GM21447 (cell line): ENCODE measurements around the gene FOSL2.

Source experiments
- ATAC-seq: cut with Tn5 transposase; IDR thresholded peaks from one replicate; pipeline ENCODE4 v1.9.1; 2021; ENCODE audit not compliant: unreplicated experiment

Gene FOSL2

DNA sequence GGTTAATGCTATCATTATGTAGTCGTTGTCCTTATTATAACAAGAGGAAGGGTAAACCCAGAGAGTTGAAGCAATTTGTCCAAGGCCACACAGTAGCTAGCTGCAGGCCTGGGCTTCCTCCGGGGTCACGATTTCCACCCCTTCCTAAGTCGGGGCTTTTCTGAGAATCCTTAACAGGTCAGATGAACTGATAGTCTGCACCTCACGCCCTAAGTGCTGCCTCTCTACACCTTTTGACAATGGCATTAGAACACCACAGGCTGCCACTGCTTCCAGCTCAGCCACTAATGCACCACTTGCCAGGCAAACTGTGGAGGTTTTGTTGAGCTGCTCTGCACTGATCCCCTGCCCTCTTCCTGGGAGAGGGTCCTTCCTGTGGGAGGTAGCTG lies 37.7 kb downstream of the FOSL2 start:
- ATAC-seq = no peak

DNA sequence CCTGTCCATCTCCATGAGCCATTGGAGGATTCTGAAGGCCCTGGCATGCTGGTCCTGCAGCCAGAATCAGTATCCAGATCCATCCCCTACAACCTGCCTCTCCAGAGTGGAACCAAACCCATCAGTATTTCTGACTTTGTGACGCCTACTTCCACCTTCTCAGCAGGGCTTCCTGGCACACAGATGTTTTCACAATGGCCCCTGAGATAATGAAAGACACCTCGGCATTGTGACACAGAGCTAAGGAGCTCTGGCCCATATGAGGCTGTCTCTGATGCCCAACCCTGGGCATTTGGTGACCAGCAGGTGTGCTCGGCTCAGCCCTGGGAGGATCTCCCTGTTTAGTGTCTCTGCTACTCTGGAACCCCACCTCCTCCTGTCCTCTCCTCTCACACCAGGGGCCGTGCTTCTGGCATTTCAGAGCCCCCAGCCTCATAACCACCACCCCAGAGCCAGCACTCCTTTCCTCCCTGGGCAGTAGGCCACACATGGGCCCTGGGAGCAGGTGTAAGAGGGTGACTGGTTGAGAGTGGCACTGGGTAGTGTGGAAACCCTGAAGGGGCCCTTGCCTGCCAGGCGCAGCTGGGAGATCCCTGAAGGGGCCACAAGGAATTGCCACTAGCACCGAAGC lies 38.2 kb downstream of the FOSL2 start:
- ATAC-seq = no peak

DNA sequence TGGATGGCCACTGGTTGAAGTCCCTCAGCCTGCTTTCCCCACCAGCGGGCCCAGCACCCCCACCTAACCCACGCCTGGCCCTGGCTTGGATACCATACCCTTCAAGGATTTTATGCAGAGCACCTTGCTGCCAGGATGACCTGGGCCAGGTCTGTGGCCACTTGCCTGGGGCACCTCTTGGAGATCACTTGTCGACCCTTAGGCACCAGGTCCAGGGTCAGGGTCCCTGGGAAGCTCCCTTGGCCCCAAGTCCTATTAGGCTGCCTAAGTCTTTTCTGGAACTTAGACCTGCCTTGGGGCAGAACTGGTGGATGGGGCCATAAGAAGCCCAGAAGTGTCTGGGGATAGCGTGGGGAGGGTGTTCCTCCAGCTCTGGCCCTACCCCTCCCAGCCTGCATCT lies 39.1 kb downstream of the FOSL2 start:
- ATAC-seq = no peak

DNA sequence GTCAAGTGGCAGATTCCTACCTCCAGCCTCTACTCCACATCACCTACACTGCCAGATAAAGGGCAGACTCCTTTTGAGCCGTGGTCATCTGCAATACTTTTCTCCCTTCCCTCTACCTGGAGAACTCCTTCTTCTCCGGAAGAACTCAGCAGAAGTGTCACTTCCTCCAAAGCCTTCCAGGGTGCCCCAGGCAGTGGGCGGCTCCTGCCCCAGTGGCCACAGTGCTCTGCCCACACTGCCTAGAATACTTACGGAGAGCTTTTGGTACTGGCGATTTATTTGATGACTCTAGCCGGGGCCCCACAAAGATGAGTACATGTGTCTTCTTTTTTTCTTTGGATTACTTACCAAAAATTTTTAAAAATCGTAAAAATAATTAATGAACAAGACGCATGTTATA lies 39.7 kb downstream of the FOSL2 start:
- no peak for ATAC-seq

DNA sequence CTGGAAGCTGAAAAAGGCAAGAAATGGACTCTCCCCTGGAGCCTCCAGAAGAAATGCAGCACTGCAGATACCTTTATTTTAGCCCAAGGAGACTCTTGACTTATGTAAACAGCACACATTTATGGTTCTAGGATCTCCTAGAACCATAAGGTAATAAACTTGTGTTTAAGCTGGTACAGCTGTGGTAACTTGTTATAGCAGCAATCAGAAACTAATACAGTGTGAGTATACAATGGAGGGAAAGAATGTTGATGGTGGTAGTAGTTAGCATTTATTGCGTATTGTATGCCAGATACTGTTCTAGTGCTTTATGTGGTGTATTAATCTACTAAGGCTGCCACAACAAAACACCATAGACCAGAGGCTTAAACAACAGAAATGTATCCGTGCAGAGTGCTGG lies 40.6 kb downstream of the FOSL2 start:
- no peak for ATAC-seq

DNA sequence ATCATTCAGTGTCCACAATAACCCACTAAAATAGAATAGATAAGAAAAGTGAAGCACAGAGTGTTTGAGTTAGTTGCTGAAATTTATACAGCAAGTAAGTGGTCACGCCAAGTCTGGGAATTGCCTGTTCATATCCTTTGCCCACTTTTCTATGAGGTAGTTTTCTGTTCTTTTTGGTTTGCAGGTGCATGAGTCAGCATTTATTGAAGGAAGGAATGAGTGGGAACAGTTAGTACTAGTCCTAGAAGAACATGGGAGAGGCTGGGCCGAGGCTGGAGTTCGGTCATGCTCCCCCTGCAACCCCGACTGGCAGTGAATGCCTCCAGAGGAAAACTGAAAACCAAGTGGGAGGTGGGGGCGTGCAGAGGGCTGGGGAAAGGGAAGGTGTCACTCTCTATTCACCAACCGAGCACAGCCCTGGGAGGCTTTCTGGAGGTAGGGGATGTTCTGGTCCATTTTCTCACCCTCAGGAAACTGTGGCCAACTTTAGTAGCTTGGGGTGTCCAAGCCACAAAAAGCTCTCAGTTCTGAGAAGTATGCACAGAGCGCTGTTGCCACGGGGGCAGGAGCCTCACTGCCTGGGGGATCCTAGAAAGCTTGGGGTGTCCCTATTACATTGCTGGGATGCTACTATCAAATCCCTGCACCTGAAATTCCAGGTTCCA lies 41.4 kb downstream of the FOSL2 start:
- no peak for ATAC-seq

DNA sequence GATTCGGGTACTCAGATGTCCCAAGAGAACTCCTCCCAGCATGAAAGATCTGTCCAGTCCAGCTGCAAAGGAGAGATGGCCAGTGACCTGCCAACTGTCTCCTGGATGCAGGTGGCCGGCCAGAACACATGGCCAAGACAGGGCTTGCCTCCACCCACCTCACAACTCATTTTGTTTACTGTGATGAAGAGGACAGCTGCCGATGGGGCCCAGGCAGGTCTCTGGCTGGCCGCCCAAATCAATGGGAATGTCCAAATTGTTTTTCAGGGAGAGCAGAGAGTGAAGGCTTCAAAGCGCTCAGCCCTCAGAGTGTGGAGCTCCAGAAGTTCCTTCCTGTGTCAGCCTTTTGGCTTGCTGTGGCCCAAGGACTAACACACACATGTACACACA lies 41.9 kb downstream of the FOSL2 start:
- ATAC-seq = no peak

DNA sequence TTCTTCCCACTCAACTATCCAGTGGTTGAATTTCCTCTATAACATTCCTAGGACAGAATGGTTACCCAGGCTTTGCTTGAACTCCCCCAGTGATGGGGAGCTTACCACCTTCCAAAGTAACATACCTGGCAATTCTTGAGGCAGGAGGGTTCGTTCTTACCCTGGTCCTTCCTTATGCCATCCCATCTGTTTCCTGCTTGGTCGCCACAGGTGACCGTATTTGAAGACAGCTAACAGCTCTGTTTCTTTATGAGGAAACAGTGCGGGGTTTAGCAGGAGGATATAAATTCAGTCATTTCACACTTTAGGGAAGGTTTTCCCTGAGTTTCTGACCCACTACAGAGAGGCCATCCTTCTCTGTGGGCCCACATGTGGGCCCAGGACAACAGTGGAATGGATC lies 42.6 kb downstream of the FOSL2 start:
- ATAC-seq = no peak

DNA sequence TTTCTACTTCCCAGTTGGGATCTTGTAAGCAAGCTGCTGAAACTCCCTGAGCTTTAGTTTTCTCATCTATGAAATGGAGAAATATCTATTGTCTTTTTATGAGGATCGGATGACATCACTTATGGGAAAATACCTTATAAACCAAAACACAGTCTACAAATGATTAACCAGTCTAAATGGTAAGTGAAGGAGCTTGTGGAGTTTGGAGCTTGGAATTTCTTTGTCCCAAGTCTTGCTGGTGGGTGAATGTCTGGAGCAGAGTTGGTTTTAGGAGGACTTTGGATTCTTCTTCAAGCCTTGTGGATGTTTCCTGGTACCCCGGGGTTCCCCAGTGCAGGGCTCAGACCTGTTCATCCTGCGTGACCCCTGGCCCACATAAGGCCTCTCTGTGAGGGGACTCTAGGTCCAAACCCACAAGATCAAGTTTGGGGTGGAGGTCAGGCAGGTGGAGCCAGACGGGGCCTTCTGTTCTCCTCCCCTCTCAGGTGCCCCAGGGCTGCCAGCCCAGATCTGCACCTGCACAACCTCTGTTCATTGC lies 43.2 kb downstream of the FOSL2 start:
- ATAC-seq = no peak

DNA sequence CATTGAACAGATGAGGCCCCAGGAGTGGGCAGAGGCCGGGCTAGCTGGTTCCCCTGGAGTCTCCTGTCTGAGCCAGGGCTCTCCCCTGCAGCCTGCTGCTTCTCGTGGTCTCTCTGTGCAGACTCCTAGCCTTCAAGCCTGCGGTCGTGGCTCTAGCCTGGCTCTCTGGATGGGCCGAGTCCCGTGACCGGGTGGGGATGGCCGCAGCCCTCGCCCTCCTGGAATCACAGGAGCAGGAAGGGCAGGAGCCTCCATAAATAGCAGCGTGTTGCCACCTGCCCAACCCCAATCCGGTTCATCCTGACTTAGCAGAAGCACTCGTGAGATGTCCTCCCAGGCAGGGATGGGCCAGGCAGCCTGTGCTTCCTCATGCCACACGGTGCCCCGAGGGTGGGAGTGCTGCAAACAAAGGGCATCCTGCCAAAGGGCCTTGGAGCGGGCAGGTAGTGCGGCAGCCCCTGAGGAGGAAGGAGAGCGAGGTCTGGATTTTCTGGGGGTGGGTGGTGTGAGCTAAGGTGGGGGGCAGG lies 43.9 kb downstream of the FOSL2 start:
- no peak for ATAC-seq

DNA sequence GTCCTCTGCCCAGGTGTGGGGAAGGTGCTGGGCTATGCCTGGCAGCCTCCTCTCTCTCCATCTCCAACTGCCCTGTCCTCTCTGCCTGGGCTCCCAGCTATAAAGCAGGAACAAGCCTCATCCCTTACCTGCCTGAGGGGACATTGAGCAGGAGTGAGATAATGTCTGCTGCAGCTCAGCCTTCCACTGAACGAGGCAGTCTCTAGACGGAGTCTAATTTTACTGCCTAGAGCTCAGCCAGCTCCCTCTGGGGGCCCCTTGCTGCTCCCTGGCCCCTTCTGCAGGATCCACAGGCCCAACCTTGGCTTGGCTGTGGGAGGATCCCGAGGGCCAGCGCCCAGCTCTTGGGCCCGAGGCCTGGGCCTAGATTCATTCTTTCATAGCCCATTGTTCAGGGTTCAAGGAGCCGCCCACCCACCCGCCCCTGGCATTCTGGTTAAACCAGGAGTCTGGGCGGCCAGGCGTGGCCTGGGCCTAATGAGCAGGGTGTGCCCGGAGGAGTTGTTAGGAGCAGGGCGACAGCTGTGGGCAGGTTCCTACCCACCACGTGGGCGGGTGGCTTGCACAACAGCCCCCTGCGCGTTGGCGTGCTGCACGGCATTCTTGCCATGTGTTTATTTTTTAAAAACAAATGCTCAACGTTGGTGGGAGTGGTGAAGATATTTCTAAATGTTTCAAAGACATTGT lies 44.6 kb downstream of the FOSL2 start:
- ATAC-seq = no peak

DNA sequence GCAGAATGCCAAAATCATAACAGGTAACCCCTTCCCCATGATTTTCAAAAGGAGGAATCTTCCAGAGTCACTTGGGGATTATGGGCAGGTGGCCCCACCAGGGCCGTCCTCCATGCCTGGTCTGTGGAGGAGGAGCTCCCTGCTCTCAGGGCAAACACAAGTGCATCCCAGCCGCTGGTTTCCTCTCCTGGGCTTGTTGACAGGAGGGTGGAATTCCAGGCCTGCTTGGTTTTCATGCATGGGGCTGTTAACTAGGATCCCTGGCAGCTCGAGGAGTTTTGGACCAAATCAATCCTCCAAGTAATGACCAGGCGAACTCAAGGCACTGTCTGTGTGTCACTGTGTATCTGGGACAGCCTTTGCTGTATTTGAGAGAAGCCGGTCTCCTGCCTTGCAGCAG lies 45.3 kb downstream of the FOSL2 start:
- ATAC-seq = no peak

DNA sequence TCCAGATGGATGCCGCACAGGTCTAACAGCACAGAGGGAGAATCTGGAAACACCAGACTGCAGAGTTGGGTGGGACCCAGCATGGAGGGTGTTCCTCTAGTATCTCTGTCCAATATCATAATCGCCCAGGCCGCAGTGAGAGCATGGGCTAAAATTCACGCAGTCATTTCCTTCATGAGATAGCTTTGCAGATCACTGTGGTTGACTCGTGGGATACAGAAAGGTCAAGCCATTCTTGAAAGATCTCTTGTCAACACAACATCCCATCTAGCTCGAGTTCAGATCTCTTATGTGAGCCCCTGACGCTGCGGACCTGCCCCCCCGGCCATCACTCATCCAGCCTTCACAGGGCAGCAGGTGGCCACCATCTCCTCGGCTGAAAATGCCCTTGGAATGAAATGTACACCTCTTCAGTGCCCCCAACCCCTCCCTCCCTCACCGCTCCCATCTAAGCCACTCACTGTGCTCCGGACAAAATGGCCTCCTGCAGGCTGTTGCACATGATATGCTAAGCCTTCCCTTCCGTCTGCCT lies 45.9 kb downstream of the FOSL2 start:
- ATAC-seq = no peak

DNA sequence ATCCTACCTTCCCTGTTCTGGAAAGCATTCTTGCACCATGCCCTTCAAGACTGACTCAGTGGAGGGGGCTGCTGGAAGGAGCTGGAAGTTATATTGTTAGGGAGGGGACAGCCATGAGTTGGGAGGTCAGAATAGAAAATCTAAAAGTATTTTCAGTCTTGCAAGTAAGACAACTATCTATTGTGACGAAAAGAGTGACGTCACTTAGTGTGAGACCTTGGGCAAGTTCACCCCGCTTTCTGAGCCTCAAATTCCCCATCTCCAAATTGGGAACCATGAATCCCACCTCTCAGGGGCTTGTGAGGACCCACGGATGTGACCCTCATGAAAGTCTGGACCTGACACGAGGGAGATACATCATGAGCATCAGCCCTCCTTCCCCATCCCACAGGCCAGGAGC lies 46.5 kb downstream of the FOSL2 start:
- no peak for ATAC-seq

DNA sequence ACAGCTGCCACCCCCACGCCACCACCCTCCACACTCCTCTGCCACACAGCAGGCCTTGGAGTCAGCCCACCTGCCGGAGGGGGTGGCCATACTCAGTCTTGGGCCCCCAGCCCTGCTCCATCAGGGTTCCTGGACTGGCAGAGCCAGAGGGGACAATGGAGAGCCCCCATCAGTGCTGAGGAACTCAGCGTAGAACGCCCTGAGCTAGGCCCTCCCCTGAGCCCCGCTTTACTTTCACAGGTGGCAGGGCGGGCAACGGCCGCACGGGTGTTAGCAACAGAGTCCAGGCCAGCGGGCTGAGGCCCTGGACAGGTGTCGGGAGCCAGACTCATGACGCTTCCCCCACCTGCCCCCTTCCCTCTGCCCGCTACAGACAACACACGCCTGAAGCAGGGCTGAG lies 47.1 kb downstream of the FOSL2 start:
- ATAC-seq = no peak

DNA sequence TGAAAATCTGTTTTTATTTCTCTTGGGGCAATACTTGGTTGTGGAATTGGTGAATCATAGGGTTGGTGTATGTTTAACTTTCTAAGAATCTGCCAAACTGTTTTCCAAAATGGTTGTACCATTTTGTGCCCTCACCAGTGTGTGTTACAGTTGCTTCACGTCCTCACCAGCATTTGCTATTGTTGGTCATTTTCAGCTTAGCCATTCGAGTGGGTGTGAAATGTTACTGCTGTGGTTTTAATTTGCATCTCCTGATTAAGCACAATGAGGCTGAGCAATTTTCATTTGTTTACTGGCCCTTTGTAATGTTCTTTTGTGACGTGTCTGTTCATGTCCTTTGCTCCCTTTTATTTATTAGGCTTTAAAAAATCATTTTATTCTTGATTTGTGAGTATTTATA lies 49.7 kb downstream of the FOSL2 start:
- no peak for ATAC-seq

DNA sequence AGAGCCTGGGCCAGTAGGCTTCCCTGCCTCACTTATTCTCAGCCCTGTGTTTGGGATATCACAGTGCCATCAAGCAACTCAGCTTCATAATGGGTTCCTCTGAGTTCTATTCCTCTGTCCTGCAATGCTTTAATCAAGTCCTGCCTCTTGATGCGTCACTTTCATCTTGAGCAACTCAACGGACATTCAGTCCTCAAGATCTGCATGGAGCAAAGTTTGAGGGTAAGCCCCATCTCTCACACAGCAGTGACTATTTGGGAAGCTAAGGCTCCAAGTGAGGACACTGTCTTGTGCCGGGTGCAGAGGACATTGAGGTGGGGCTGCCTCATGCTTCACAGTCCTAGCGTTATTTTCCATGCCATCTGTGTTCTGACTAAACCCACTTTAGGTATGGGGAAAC lies 52.3 kb downstream of the FOSL2 start:
- ATAC-seq = no peak

DNA sequence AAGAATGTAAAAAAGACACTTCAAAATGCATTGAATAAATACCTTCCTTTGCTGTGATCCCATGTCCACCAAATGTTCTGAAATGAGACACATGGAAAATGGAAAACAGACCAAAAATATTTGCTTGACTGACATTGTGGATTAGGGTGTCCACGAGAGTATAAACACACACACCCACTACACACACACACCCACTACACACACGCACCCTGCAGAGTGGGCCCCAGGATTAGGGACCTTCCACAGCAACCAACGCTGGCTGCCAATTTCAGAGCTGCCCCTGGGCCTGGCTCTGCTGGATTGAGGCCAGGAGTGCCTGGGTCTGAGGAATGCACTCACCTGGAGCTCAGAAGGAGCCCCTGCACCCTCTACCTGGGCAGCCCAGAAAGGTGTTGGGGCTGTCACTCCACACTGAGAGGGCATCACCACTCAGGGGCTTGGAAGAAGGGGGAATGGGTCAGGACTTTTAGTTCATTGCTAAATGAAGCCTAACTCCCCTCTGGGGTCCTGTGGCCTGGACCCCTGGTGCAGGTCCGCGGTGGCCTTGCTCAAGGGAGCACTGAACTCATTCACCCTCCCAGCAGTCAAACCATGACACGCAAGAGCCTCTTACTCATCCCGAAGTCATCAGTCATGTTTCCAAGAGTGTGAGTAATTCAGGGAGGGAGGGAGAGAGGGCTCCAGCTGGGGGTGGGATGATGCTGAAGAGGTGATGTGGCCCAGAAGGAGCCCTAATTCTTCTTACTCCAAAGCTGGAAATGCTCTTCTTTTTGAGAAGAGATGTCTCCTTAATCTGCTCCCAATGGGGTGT lies 53.0 kb downstream of the FOSL2 start:
- no peak for ATAC-seq

DNA sequence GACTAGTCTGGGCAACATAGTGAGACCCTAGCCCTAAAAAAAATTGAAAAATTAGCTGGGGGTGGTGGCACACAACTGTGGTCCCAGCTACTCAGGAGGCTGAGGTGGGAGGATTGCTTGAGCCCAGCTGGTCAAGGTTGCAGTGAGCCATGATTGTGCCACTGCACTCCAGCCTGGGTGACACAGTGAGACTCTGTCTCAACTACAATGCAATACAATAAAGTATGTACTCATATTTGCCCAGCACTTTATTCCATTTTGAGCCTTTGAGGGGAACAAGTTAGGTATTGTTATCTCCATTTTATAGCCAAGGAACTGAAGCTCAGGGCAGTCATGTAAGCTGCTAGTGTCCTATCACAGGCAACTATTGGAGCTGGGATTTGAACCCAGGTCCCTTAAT lies 53.9 kb downstream of the FOSL2 start:
- no peak for ATAC-seq

DNA sequence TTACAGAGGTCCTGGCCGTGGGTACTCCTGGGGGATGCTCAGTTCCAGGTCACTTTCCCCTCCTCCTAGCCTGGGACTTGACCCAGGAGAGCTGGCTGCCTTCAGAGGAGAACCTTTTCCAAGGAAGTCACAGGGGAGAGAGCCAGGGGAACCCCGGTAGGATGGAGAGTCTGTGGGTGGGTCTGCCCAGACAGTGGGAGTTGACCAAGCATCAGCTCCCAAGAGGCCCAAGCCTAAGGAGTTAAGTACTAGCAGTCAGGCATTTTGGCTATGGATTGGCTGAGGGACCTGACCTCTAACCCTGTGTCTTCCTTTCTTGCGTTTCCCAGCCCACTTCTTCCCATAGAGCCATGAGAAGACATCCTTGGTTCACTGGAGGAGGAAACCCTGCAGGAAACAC lies 54.4 kb downstream of the FOSL2 start:
- no peak for ATAC-seq
